NCI-H1092 (cell line): ENCODE measurements around the gene SLITRK5.

Experiments used
- DNase-seq: peaks from one replicate; lab custom pipeline; 2025; lab: John Stamatoyannopoulos, UW

Gene SLITRK5

GRCh38 chr13:87709947-87710346, 38.8 kb downstream of the SLITRK5 start:
- no peak for DNase-seq

GRCh38 chr13:87712012-87712411, 40.8 kb downstream of the SLITRK5 start:
- no peak for DNase-seq
